Fibroblast of the aortic adventitia (primary cell): ENCODE results near the gene PPIL3. TPM values are rescaled to one million over a fixed set of nuclear protein-coding genes. Genes with fewer than 3 reads are reported as not detected.

Source experiments
- DNase-seq: peaks from one replicate; pipeline ENCODE4 v3.0.0-alpha.2; 2010; ENCODE audit warnings: low read depth
- H3K4me3 ChIP-seq: 2 replicates; pipeline ENCODE4 v1.5.1; 2011; ENCODE audit warnings: low read depth, mild to moderate bottlenecking, control low read depth, low read length, moderate library complexity
- CTCF ChIP-seq: IDR thresholded peaks from 2 replicates; pipeline ENCODE4 v1.5.1; 2011; ENCODE audit warnings: mild to moderate bottlenecking, low read length, control low read depth, inconsistent platforms; ENCODE audit not compliant: insufficient read depth
- total RNA-seq: library from RNA; depleted of rRNA; stranded (reverse); fragments of >200 nt; gene quantifications from 2 replicates; pipeline ENCODE4 v1.2.3, GENCODE V29; 2012; ENCODE audit warnings: low replicate concordance

PPIL3 gene
- total RNA-seq, 1 donor, result 47.3 TPM

GRCh38 chr2:200871151-200871550, 17.7 kb downstream of the PPIL3 start:
- TF ChIP-seq CTCF, result no peak
- H3K4me3 ChIP-seq, result no peak overlapping the region
- no peak for DNase-seq

DNA sequence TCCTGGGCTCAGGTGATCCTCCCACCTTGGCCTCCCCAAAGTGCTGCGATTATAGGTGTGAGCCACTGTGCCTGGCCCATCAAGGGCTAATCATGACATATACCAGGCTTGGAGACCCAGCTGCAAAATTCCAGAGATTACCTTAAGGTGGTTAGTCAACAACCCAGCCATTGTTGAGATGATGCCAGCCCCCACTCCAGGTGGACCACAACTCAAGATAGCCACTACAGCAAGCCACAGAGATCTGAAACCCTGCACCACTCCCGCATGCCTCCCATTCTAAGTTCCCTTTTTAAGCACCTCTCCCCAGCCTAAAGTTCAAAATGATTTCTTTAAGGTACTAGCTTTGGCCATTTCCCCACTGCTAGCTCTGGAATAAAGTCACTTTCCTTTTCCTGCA, 19.9 kb downstream of the PPIL3 start:
- TF ChIP-seq CTCF, result no peak
- no peak overlapping the region for H3K4me3 ChIP-seq
- DNase-seq, result no peak

DNA sequence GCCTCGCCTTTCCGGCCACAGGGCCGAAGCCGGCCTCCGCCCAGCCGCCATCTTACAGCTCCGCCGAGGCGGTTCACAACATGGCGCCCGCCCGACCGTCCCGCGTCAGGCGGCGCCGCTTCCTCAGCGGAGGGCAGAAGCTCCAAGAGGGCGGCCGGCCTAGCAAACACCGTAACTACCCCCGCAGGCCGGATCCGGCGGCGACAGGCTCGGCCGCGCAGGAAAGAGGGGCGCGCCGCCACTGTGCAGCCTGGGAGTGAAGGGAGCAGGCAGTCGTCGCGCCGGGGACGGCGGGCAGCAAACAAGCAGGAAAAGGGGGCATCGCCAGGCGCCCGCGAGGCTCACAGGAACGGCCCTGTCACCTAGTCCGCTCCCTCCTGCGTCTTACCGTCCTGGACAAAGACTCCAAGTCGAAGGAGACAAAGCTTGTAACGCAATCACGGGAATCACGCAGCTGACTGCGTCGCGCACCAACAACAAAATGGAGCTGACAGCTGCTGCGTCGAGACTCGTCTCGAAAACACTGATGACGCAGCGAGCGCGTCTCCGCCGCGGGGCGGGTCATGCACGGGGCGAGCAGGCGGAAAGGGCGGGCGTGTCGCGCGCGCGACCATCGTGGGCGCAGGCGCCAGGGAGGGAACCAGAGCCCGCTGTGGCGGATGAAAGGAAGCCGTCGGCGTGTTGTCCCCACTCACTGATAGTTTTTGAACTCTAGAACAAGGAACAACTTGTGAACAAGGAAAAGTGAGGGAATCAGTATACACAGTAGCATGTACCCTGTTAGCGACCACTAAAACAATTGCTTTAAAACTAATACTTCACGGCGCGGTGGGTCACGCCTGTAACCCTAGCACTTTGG, 24.5 kb downstream of the PPIL3 start, which contains the start of gene CLK1:
Gene CLK1, minus strand, starts transcription at position 483 of the 859 bp plus-strand sequence. CDS start 2,796 bp downstream, outside the sequence.
- no peak for TF ChIP-seq CTCF
- H3K4me3 ChIP-seq, result peak within 1 kb of the TSS; percentile 79
- peak; percentile 91 for DNase-seq

DNA sequence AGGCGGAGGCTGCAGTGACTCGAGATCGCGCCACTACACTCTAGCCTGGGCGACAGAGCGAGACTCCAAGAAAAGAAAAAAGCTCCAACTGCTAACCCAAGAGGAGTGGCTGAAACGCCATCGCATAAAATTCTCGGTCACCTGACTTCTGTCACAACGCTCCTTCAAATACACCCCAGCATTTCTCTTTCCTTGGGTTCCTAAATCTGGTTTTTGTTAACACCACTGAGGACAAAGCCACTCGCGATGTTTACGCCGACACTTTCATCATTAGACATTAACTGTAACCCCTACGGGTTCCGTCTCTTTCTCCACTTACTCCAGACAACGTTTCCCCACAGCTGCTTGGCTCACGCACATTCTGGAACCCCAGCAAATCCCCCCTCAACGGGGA, 25.1 kb downstream of the PPIL3 start:
- H3K4me3 ChIP-seq, result peak overlapping the region; percentile 79
- peak; percentile 65 for DNase-seq
- TF ChIP-seq CTCF, result no peak

DNA sequence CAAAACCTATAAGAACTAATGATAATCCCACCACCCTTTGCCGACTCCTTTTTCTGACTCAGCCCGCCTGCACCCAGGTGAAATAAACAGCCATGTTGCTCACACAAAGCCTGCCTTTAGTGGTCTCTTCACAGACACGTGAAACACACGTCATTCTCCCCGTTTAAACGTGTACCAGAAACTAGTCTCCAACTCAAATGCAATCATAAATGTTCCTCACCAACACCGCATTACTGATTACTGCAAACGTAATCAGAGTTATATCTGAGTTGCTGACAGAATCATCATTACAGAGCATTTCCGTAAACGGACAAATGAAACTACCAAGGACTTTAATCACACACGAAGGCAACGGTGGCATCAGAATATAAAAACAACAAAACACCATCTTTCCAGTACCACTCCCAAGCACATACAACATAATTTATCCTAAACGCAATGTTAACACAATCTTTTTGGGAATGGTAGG, 26.3 kb downstream of the PPIL3 start:
- peak overlapping the region; percentile 79 for H3K4me3 ChIP-seq
- DNase-seq, result peak; percentile 71
- TF ChIP-seq CTCF, result no peak

- TF ChIP-seq CTCF, result no peak
- H3K4me3 ChIP-seq, result peak overlapping the region; percentile 79
- DNase-seq, result no peak
These were observed 27.2 kb downstream of the PPIL3 start for GRCh38 chr2:200861617-200862155.
